Measurements from ENCODE around the gene DUSP9.

Gene DUSP9

DNA sequence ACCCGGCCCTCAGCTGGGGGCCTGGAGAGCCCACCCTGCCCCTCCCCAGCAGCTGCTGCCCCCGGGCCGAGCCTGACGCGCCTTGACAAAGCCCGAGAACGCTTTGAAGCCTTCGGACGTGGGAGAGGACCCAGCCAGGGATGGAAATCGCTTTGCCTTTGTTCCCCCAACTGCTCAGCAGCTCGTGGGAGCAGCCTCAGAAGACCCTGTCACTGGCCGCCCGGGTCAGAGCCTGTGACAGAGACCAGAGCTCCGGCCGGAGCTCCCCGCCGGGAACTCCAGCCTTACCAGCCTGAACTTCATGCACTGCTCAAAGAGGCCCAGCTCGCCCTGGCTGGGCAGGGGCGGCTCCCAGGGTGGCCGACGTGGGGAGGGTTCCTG, 38.1 kb downstream of the DUSP9 start:
- TF ChIP-seq, protein P1, sequence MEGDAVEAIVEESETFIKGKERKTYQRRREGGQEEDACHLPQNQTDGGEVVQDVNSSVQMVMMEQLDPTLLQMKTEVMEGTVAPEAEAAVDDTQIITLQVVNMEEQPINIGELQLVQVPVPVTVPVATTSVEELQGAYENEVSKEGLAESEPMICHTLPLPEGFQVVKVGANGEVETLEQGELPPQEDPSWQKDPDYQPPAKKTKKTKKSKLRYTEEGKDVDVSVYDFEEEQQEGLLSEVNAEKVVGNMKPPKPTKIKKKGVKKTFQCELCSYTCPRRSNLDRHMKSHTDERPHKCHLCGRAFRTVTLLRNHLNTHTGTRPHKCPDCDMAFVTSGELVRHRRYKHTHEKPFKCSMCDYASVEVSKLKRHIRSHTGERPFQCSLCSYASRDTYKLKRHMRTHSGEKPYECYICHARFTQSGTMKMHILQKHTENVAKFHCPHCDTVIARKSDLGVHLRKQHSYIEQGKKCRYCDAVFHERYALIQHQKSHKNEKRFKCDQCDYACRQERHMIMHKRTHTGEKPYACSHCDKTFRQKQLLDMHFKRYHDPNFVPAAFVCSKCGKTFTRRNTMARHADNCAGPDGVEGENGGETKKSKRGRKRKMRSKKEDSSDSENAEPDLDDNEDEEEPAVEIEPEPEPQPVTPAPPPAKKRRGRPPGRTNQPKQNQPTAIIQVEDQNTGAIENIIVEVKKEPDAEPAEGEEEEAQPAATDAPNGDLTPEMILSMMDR (IDR thresholded peaks at IDR 0.05; ENCODE audit: low read depth, low read length), result no peak
- DNase-seq (ENCODE audit: low read depth in 2 of 2), result no peak
- no peak overlapping the region for H3K4me3 ChIP-seq (replicated peaks in 1 of 2; ENCODE audit: low read depth in 2 of 2, low read length in 2 of 2)

DNA sequence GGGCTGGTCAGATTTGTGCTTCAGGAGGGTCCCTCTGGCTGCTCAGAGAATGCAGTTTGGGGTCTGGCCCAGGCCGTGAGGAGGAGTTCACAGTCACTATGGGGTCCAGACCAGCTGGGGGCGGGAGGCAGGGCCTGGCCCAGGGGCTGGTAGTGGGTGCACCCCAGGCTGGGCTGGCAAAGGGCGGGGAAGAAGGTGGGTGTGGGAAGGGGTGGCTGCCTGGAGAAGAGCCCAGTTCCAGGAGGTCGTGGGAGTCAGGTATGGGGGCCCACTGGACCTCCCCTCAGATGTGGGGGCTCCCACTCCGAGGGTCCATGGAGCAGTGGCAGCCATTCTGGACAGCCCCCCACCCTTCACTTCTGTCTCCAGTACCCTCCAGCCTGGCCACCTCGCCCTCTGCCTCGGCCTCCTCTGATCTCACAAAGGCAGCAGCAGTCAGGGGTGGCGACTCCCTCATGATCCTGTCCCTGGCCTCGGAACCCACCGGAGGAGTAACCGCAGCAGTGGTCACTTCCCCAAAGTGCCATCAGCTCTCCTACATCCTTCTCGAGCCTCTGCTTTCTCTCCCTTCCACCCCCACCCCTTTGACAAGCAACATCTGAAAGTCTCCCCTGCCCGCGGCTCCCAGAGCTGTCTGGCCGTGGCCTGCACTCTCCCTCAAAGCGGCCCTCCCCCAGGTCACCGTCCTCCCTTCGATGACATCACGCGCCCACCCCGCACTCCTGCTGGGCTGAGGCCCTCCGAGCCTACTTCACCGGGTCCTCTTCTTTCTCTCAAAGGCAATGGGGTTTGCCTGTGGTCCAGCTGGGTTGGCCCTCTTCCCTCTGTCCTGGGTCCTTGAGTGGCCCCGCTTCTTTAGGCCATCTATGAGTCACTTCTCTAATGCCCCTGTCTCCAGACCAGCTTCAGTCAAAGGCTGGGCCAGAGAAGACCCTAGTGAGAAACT, 39.0 kb downstream of the DUSP9 start:
- DNase-seq (ENCODE audit: low read depth in 2 of 2), result no peak
- TF ChIP-seq, protein P1 (IDR thresholded peaks at IDR 0.05; ENCODE audit: low read depth, low read length), result no peak
- H3K4me3 ChIP-seq (replicated peaks in 1 of 2; ENCODE audit: low read depth in 2 of 2, low read length in 2 of 2), result no peak overlapping the region

DNA sequence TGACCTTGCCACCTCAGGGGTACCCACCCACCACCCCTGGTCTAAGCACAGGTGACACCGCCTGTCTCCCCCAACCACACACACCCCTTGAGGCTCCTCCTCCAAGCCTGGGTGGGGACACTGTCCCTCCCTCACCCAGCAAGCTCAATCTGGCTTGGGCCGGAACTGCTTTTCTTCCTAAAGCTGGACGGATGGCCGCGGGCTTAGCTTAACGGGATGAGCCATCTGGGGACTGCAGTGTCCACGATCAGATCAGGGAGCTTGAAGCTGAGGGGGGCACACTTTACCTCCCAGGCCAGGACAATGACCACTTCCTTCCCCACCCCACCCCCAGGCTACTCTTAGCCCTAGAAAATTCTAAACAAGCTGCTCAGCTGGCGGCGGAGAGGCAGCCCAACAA, 39.7 kb downstream of the DUSP9 start:
- DNase-seq (ENCODE audit: low read depth in 2 of 2), result no peak
- TF ChIP-seq, protein P1 (IDR thresholded peaks at IDR 0.05; ENCODE audit: low read depth, low read length), result no peak
- H3K4me3 ChIP-seq (replicated peaks in 1 of 2; ENCODE audit: low read depth in 2 of 2, low read length in 2 of 2), result no peak overlapping the region

DNA sequence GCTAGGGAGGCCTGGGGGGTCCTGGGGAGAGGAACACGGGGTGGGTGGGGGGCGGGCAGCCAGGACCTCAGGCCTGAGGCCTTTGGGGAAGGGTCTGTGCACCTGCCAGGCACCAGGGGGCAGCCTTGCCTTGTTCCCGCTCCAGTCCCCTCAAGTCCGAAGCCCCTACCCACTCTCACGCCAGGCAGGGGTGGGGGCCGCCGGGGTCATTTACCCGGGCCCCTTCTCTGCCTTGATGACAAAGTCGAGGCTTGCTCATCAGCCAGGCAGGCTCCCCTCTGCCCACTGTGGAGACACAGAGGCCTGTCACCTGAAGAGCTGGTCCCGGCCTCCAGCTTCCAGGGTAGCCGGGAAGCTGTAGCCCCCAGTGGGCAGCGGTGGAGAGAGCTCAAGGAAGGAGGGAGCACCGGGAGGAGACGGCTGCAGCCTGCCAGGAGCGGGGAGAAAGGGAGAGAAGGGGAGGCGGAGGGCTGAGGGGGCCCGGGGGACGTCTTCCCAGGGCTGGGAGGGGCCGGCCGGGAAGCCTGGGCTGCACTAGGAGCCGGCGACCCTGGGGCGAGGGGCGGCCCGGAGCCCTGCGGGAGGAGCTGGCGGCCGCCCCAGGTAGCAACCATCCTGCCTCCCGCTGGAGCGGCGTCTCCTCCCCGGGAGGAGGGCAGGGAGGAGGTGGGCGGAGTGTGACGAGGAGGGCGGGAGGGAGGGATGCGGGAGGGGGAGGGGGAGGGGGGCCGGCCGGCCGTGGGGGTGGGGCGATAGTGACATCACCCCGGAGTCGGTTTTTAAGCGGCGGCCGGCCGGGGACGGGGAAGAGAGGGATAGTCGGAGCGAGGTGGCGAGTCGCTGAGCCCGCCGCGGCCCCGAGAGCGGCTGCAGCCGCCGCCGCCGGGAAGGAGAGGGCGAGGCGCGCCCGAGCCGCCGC, 40.4 kb downstream of the DUSP9 start, which contains the start of gene SLC6A8:
SLC6A8 (plus strand) TSS at position 806 of the 919 bp plus-strand sequence. CDS start 649 bp downstream, outside the sequence.
- TF ChIP-seq, protein P1 (IDR thresholded peaks at IDR 0.05; ENCODE audit: low read depth, low read length), result no peak
- H3K4me3 ChIP-seq (replicated peaks in 1 of 2; ENCODE audit: low read depth in 2 of 2, low read length in 2 of 2), result peak within 1 kb of the TSS; percentile 39 to 52
- DNase-seq (ENCODE audit: low read depth in 2 of 2), result peak; percentile 54 to 76

DNA sequence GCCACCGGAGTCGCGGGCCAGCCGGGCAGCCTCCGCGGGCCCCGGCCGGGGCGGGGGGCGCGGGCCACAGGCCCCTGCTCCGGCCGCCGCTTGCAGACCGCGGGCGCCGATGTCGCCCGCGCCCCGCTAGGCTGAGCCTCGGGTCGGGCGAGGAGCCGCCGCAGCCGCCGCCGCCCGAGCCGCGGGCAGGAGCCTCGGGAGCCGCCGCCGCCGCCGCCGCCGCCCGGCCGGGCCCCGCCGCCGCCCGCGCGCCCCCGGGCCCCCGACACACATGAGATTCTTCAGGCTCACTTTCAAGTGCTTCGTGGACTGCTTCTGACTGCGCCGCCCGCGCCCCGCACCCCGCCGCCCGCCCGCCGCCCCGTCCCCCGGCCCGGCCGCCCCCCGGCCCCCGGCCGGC, 41.1 kb downstream of the DUSP9 start:
- DNase-seq (ENCODE audit: low read depth in 2 of 2), result no peak
- TF ChIP-seq, protein P1 (IDR thresholded peaks at IDR 0.05; ENCODE audit: low read depth, low read length), result no peak
- no peak overlapping the region for H3K4me3 ChIP-seq (replicated peaks in 1 of 2; ENCODE audit: low read depth in 2 of 2, low read length in 2 of 2)

DNA sequence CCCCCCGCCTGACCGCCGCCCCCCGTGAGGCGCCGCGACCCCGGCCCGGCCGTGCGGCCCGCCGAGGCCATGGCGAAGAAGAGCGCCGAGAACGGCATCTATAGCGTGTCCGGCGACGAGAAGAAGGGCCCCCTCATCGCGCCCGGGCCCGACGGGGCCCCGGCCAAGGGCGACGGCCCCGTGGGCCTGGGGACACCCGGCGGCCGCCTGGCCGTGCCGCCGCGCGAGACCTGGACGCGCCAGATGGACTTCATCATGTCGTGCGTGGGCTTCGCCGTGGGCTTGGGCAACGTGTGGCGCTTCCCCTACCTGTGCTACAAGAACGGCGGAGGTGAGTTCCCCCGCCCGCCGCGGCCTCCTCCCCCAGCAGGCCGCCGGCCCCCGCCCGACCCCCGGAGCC, 41.5 kb downstream of the DUSP9 start:
- H3K4me3 ChIP-seq (replicated peaks in 1 of 2; ENCODE audit: low read depth in 2 of 2, low read length in 2 of 2), result peak overlapping the region; percentile 39 to 52
- DNase-seq (ENCODE audit: low read depth in 2 of 2), result no peak
- TF ChIP-seq, protein P1 (IDR thresholded peaks at IDR 0.05; ENCODE audit: low read depth, low read length), result no peak
